H1 (cell line): ENCODE results near the gene PAGE2B. TPM values are rescaled to one million over a fixed set of nuclear protein-coding genes. Genes with fewer than 3 reads are reported as not detected.

Experiments used
- CTCF ChIA-PET: fragments of 300-600 bp; sonication (Branson Sonifier 250); formaldehyde crosslinking; loops from one replicate; lab custom pipeline; 2021; ENCODE audit not compliant: partially characterized antibody; lab: Charles Lee
- POLR2A ChIA-PET: fragments of 300-600 bp; sonication (Branson Sonifier 250); formaldehyde crosslinking; loops from one replicate; lab custom pipeline; 2021; ENCODE audit warnings: inconsistent platforms; ENCODE audit not compliant: partially characterized antibody; lab: Charles Lee
- DNase-seq, 2 experiments: peaks; one replicate each; pipeline versions ENCODE4 v3.0.0 to v3.0.0-alpha.2; 2010 to 2022; ENCODE audit warnings: low spot score in 2 of 2, low read depth in 1 of 2, mixed read lengths in 1 of 2
- FAIRE-seq: peaks from 2 replicates; lab custom pipeline; 2011; peaks lifted over from hg19 to GRCh38; lab: Jason Lieb, UNC
- H2AFZ ChIP-seq: 2 replicates; pipeline ENCODE4 v1.8.1; 2012; ENCODE audit warnings: low read length, inconsistent platforms
- H2AK5ac ChIP-seq: 2 replicates; pipeline ENCODE4 v1.6.1; 2013; ENCODE audit warnings: low read depth, low read length
- H2BK120ac ChIP-seq: replicated peaks from 2 replicates; pipeline ENCODE3; 2013; ENCODE audit warnings: low read depth, low read length, inconsistent platforms
- H2BK12ac ChIP-seq: 2 replicates; pipeline ENCODE4 v1.6.1; 2013; ENCODE audit warnings: low read depth, low read length
- H2BK15ac ChIP-seq: 2 replicates; pipeline ENCODE4 v1.6.1; 2013; ENCODE audit warnings: low read length
- H2BK20ac ChIP-seq: 2 replicates; pipeline ENCODE4 v1.6.1; 2013; ENCODE audit warnings: low read length
- H2BK5ac ChIP-seq: 2 replicates; pipeline ENCODE4 v1.6.1; 2013; ENCODE audit warnings: low read depth, low read length
- H3K14ac ChIP-seq: 2 replicates; pipeline ENCODE4 v1.6.1; 2013; ENCODE audit warnings: inconsistent platforms; ENCODE audit not compliant: insufficient read length
- H3K18ac ChIP-seq: 2 replicates; pipeline ENCODE4 v1.6.1; 2013; ENCODE audit warnings: low read length; ENCODE audit errors: extremely low read depth
- H3K23ac ChIP-seq: 2 replicates; pipeline ENCODE4 v1.6.1; 2013; ENCODE audit warnings: inconsistent platforms; ENCODE audit not compliant: insufficient read length
- H3K23me2 ChIP-seq: 2 replicates; pipeline ENCODE4 v1.6.1; 2013; ENCODE audit warnings: low read depth, low read length
- H3K27ac ChIP-seq: 2 replicates; pipeline ENCODE4 v1.6.1; 2011; ENCODE audit warnings: low read depth, low read length, inconsistent platforms
- H3K27me3 ChIP-seq, 4 experiments: replicated peaks in 1 of 4; 1 replicate in 1 of 4; 2 replicates in 3 of 4; pipeline versions ENCODE4 v1.6.1 to v1.8.1; 2011 to 2013; ENCODE audit warnings: low read length in 3 of 4, mild to moderate bottlenecking in 3 of 4, inconsistent platforms in 2 of 4, mixed read lengths in 2 of 4, moderate library complexity in 1 of 4; ENCODE audit not compliant: control insufficient read depth in 3 of 4, insufficient read depth in 3 of 4; ENCODE audit errors: extremely low read depth in 1 of 4
- H3K36me3 ChIP-seq, 4 experiments: 2 replicates each; pipeline versions ENCODE4 v1.6.1 to v1.8.1; 2011 to 2013; ENCODE audit warnings: mild to moderate bottlenecking in 4 of 4, low read length in 3 of 4, moderate library complexity in 2 of 4, control low read depth in 1 of 4, inconsistent platforms in 1 of 4; ENCODE audit not compliant: insufficient read depth in 4 of 4, control insufficient read depth in 2 of 4
- H3K4ac ChIP-seq: replicated peaks from 2 replicates; pipeline ENCODE3; 2013; ENCODE audit warnings: low read length, low read depth, mixed read lengths, inconsistent platforms; ENCODE audit not compliant: insufficient read length
- H3K4me1 ChIP-seq, 4 experiments: replicated peaks in 1 of 4; 1 replicate in 1 of 4; 2 replicates in 3 of 4; pipeline versions ENCODE4 v1.6.1 to v1.8.1; 2011 to 2013; ENCODE audit warnings: low read length in 3 of 4, inconsistent platforms in 2 of 4, mixed read lengths in 1 of 4; ENCODE audit not compliant: insufficient read depth in 4 of 4, control insufficient read depth in 3 of 4
- H3K4me2 ChIP-seq, 2 experiments: 2 replicates each; pipeline versions ENCODE4 v1.6.1 to v1.8.1; 2011 to 2013; ENCODE audit warnings: low read depth in 2 of 2, low read length in 2 of 2, control low read depth in 1 of 2, inconsistent platforms in 1 of 2, mild to moderate bottlenecking in 1 of 2; ENCODE audit not compliant: insufficient read depth in 1 of 2
- H3K4me3 ChIP-seq, 4 experiments: fragments of 200-600, 300-600 bp in 1 of 4; sonication (generic), shearing (Covaris generic), sonication (Bioruptor Twin) in 1 of 4; 2 replicates each; pipeline versions ENCODE4 v1.5.1 to v1.8.1; 2011 to 2016; ENCODE audit warnings: low read length in 4 of 4, low read depth in 3 of 4, control low read depth in 2 of 4, inconsistent platforms in 2 of 4, mild to moderate bottlenecking in 2 of 4, mixed read lengths in 1 of 4, moderate library complexity in 1 of 4; ENCODE audit not compliant: insufficient read depth in 2 of 4; ENCODE audit errors: extremely low read depth in 1 of 4
- H3K56ac ChIP-seq: replicated peaks from 2 replicates; pipeline ENCODE3; 2013; ENCODE audit warnings: low read depth, mild to moderate bottlenecking, mixed read lengths, low read length, inconsistent platforms; ENCODE audit not compliant: insufficient read length
- H3K79me1 ChIP-seq: 2 replicates; pipeline ENCODE4 v1.6.1; 2013; ENCODE audit warnings: low read depth, low read length, control low read depth
- H3K79me2 ChIP-seq, 2 experiments: 2 replicates each; pipeline versions ENCODE4 v1.6.1 to v1.8.1; 2012 to 2013; ENCODE audit warnings: low read length in 2 of 2, mild to moderate bottlenecking in 2 of 2, inconsistent platforms in 1 of 2; ENCODE audit not compliant: insufficient read depth in 2 of 2, control insufficient read depth in 1 of 2
- H3K9ac ChIP-seq, 4 experiments: replicated peaks in 1 of 4; 1 replicate in 1 of 4; 2 replicates in 3 of 4; pipeline versions ENCODE4 v1.6.1 to v1.8.1; 2011 to 2013; ENCODE audit warnings: low read depth in 3 of 4, low read length in 3 of 4, control low read depth in 2 of 4, mild to moderate bottlenecking in 2 of 4, moderate library complexity in 2 of 4, inconsistent platforms in 1 of 4; ENCODE audit errors: extremely low read depth in 1 of 4
- H3K9me3 ChIP-seq, 2 experiments: 2 replicates each; pipeline versions ENCODE4 v1.6.1 to v1.8.1; 2012 to 2013; ENCODE audit warnings: mild to moderate bottlenecking in 2 of 2, moderate library complexity in 2 of 2, control low read depth in 1 of 2, inconsistent platforms in 1 of 2, low read depth in 1 of 2, low read length in 1 of 2, mixed read lengths in 1 of 2; ENCODE audit not compliant: insufficient read depth in 2 of 2
- H4K20me1 ChIP-seq, 2 experiments: replicated peaks in 1 of 2; 2 replicates each; pipeline versions ENCODE3 to v1.8.1; 2011 to 2013; ENCODE audit warnings: inconsistent platforms in 2 of 2, low read length in 2 of 2, mild to moderate bottlenecking in 1 of 2; ENCODE audit not compliant: insufficient read depth in 2 of 2, control insufficient read depth in 1 of 2
- H4K5ac ChIP-seq: 2 replicates; pipeline ENCODE4 v1.6.1; 2013; ENCODE audit warnings: low read length, low read depth, mixed read lengths, inconsistent platforms; ENCODE audit not compliant: insufficient read length
- H4K8ac ChIP-seq: 2 replicates; pipeline ENCODE4 v1.8.0; 2013; ENCODE audit warnings: mild to moderate bottlenecking, moderate library complexity, low read length, inconsistent platforms; ENCODE audit not compliant: insufficient read depth; ENCODE audit errors: extremely low read depth
- H4K91ac ChIP-seq: replicated peaks from 2 replicates; pipeline ENCODE3; 2013; ENCODE audit warnings: low read length, mixed read lengths, inconsistent platforms; ENCODE audit not compliant: insufficient read length
- CEBPB ChIP-seq: IDR thresholded peaks from 2 replicates; pipeline ENCODE4 v1.6.1; 2012; ENCODE audit warnings: low read depth, low read length
- RBBP5 ChIP-seq: IDR thresholded peaks from 2 replicates; pipeline ENCODE4 v1.7.1; 2012; ENCODE audit warnings: low read depth, mild to moderate bottlenecking, inconsistent platforms, low read length, moderate library complexity, borderline replicate concordance
- RXRA ChIP-seq: IDR thresholded peaks from 2 replicates; pipeline ENCODE4 v1.6.1; 2011; ENCODE audit warnings: low read depth, mild to moderate bottlenecking, low read length, moderate library complexity; ENCODE audit not compliant: insufficient read depth
- WGBS, 2 experiments: shearing (Covaris generic) in 1 of 2; methylation state at CpG; one replicate each; pipeline versions ENCODE4 v1.1.6 to v1.1.7; 2013 to 2015; ENCODE audit warnings: low lambda C conversion rate in 2 of 2, mixed read lengths in 2 of 2, inconsistent platforms in 1 of 2, low coverage in 1 of 2, missing lambda C conversion rate in 1 of 2; ENCODE audit not compliant: insufficient replicate concordance in 2 of 2, insufficient coverage in 1 of 2, insufficient read length in 1 of 2; ENCODE audit errors: extremely low coverage in 1 of 2, missing lambda C conversion rate in 1 of 2; 5-methylcytosine and 5-hydroxymethylcytosine counted together
- polyA plus RNA-seq, 7 experiments: library from polyadenylated mRNA; depleted of rRNA in 3 of 7; stranded (reverse) in 5 of 7; unstranded in 2 of 7; fragments of >200 nt in 5 of 7; fragments of 200-250 nt in 2 of 7; gene quantifications; 1 replicate in 5 of 7; 2 replicates in 1 of 7; 4 replicates in 1 of 7; pipeline versions ENCODE4 v1.2.1 to v1.2.3, GENCODE V29; 2011 to 2013; ENCODE audit warnings: missing spikeins in 2 of 7, mixed read lengths in 2 of 7
- total RNA-seq: library from RNA; stranded (reverse); fragmentation: NEBNext Ultra II Directional; extraction: Animal tissue kit (Norgen Biotek cat#: 25700); gene quantifications from 2 replicates; pipeline ENCODE4 v1.2.1, GENCODE V29; 2021

Gene PAGE2B
- total and polyA plus RNA-seq, 2 of the 8 experiments (the other 6 are each of a cell fraction or from before 2014, with no cell fraction given) = not detected

GRCh38 chrX:55026840-55027239, 48.0 kb upstream of the PAGE2B start:
- Histone ChIP-seq H3K23ac (no peak overlapping the region), H3K14ac (no peak overlapping the region), H2BK120ac (no peak overlapping the region)
- TF ChIP-seq CEBPB (no peak), RXRA (no peak), RBBP5 (no peak)
- TF ChIP-seq, all 59 proteins: peak for 0
- Histone ChIP-seq H2BK5ac (no peak overlapping the region), H3K4me3 (no peak overlapping the region), H3K56ac (no peak overlapping the region), H3K36me3 (no peaks in the 10 kb centered on the region), H3K79me1 (no peaks in the 10 kb centered on the region), H3K9ac (no peak overlapping the region), H2AFZ (no peak overlapping the region), H2BK12ac (no peak overlapping the region), H3K4me2 (no peak overlapping the region), H3K4me1 (peaks cover 0 to 3% (median 0%) of the 10 kb centered on the region in 4 experiments; a peak in 1 of 7 replicates), H2BK15ac (no peak overlapping the region), H2AK5ac (no peak overlapping the region), H3K27me3 (no peaks in the 10 kb centered on the region), H3K18ac (no peak overlapping the region), H4K20me1 (no peaks in the 10 kb centered on the region), H3K27ac (no peak overlapping the region), H2BK20ac (no peak overlapping the region), H3K23me2 (no peaks in the 10 kb centered on the region), H3K79me2 (no peaks in the 10 kb centered on the region), H4K8ac (no peak overlapping the region), H4K5ac (no peak overlapping the region), H3K9me3 (no peaks in the 10 kb centered on the region), H4K91ac (no peak overlapping the region), H3K4ac (no peak overlapping the region)
- CTCF ChIA-PET = no interaction called here
- POLR2A ChIA-PET = no interaction called here
- DNase-seq (no peak), FAIRE-seq (no peak)
- 83 to 100% methylated on average over 1 to 2 of the region's 2 CpGs for WGBS, 2 experiments
